ENCODE measurements around the gene REV3L.

Gene REV3L

GRCh38 chr6:111280445-111280955 lies 202.5 kb downstream of the REV3L start:
- Histone ChIP-seq H3K9me3 (ENCODE audit: control insufficient read depth, low read depth, low read length) (no peaks in the 10 kb centered on the region), H3K36me3 (ENCODE audit: control insufficient read depth, low read depth, low read length) (peaks cover 25% of the 10 kb centered on the region), H3K27me3 (ENCODE audit: control insufficient read depth, insufficient read depth, low read length) (no peaks in the 10 kb centered on the region), H3K27ac (ENCODE audit: low read length) (no peak overlapping the region), H3K4me1 (ENCODE audit: control insufficient read depth, low read depth, low read length) (no peaks in the 10 kb centered on the region), H3K9ac (ENCODE audit: low read length) (no peak overlapping the region), H3K4me3 (ENCODE audit: low read length) (no peak overlapping the region)

GRCh38 chr6:111278731-111279130 lies 204.3 kb downstream of the REV3L start:
- Histone ChIP-seq H3K9me3 (ENCODE audit: control insufficient read depth, low read depth, low read length) (no peaks in the 10 kb centered on the region), H3K36me3 (ENCODE audit: control insufficient read depth, low read depth, low read length) (peaks cover 25% of the 10 kb centered on the region), H3K9ac (ENCODE audit: low read length) (no peak overlapping the region), H3K4me3 (ENCODE audit: low read length) (no peak overlapping the region), H3K4me1 (ENCODE audit: control insufficient read depth, low read depth, low read length) (no peaks in the 10 kb centered on the region), H3K27ac (ENCODE audit: low read length) (no peak overlapping the region), H3K27me3 (ENCODE audit: control insufficient read depth, insufficient read depth, low read length) (no peaks in the 10 kb centered on the region)

GRCh38 chr6:111277819-111278218 lies 205.2 kb downstream of the REV3L start:
- no peak overlapping the region for H3K27ac ChIP-seq (ENCODE audit: low read length)
- H3K9ac ChIP-seq (ENCODE audit: low read length): no peak overlapping the region
- H3K36me3 ChIP-seq (ENCODE audit: control insufficient read depth, low read depth, low read length): peaks cover 25% of the 10 kb centered on the region
- H3K27me3 ChIP-seq (ENCODE audit: control insufficient read depth, insufficient read depth, low read length): no peaks in the 10 kb centered on the region
- H3K4me3 ChIP-seq (ENCODE audit: low read length): no peak overlapping the region
- no peaks in the 10 kb centered on the region for H3K9me3 ChIP-seq (ENCODE audit: control insufficient read depth, low read depth, low read length)
- H3K4me1 ChIP-seq (ENCODE audit: control insufficient read depth, low read depth, low read length): no peaks in the 10 kb centered on the region

GRCh38 chr6:111276736-111277135 lies 206.3 kb downstream of the REV3L start:
- Histone ChIP-seq H3K27ac (ENCODE audit: low read length) (no peak overlapping the region), H3K9me3 (ENCODE audit: control insufficient read depth, low read depth, low read length) (no peaks in the 10 kb centered on the region), H3K4me3 (ENCODE audit: low read length) (no peak overlapping the region), H3K4me1 (ENCODE audit: control insufficient read depth, low read depth, low read length) (no peaks in the 10 kb centered on the region), H3K36me3 (ENCODE audit: control insufficient read depth, low read depth, low read length) (peaks cover 25% of the 10 kb centered on the region), H3K27me3 (ENCODE audit: control insufficient read depth, insufficient read depth, low read length) (no peaks in the 10 kb centered on the region), H3K9ac (ENCODE audit: low read length) (no peak overlapping the region)

DNA sequence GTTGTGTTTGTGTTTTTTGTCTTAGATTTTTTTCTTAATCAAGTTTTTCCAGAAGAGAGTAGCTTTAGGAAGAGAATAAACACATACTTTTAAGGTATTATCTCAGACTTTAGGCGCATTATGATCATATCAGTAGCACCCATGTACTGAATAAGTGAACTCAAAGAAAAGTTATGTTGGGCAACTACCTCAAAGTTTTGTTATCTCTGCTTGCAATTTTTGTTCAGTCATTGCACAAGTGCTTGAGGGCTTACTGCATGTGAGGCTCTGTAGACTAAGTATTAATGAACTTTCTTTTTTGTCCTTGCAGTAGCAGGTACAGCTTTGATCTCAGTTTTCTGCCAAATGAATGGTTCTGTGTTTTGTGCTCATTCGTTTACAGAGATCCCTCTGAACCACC lies 206.7 kb downstream of the REV3L start:
- H3K36me3 ChIP-seq (ENCODE audit: control insufficient read depth, low read depth, low read length): peaks cover 25% of the 10 kb centered on the region
- H3K9me3 ChIP-seq (ENCODE audit: control insufficient read depth, low read depth, low read length): no peaks in the 10 kb centered on the region
- no peak overlapping the region for H3K4me3 ChIP-seq (ENCODE audit: low read length)

DNA sequence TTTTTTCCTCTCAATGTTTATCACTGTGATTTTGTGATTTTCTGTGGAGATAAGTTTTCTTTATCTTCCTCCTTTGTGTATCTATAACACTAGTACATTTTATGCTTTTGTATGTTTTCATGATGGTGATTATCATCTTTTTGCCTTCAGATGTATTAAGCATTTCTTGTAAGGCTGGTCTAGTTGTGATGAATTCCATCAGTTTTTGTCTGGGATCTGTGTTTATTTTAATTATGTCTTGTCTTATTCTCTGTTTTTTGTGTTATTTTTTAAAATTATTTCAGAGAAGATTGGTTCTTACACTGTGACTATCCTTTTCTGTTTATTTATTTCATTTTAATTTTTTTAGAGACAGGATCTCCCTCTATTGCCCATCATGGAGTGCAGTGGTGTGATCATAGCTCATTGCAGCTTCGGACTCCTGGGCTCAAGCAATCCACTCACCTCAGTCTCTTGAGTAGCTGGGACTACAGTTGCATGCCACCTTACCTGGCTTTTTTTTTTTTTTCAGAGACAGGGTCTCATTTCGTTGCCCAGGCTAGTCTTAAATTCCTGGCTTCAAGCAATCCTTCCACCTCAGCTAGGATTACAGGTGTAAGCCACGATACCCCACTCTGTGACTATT lies 208.3 kb downstream of the REV3L start:
- Histone ChIP-seq H3K36me3 (ENCODE audit: control insufficient read depth, low read depth, low read length) (peaks cover 20% of the 10 kb centered on the region), H3K9ac (ENCODE audit: low read length) (no peak overlapping the region)

More for the DNA sequence above, 206.7 kb downstream of the REV3L start:
- Histone ChIP-seq H3K27ac (ENCODE audit: low read length) (no peak overlapping the region), H3K4me1 (ENCODE audit: control insufficient read depth, low read depth, low read length) (no peaks in the 10 kb centered on the region), H3K9ac (ENCODE audit: low read length) (no peak overlapping the region), H3K27me3 (ENCODE audit: control insufficient read depth, insufficient read depth, low read length) (no peaks in the 10 kb centered on the region)

DNA sequence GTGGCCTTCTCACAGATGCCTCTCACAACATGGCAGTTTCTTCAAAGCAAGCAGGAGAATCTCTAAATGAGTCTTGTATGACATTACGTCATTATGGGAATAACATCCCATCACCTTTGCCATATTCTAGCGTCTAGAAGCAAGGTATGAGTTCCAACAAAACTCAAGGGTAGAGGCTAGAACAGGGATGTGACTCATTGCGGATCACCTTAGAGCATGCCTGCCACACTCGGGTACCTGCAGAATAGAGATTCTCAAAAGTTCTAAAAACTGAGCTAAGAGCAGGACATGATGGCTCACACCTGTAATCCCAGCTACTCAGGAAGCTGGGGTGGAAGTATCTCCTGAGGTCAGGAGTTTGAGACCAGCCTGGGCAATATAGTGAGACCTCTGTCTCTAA lies 212.9 kb downstream of the REV3L start:
- peaks cover 22% of the 10 kb centered on the region for H3K36me3 ChIP-seq (ENCODE audit: control insufficient read depth, low read depth, low read length)
- H3K9ac ChIP-seq (ENCODE audit: low read length): no peak overlapping the region
- H3K27ac ChIP-seq (ENCODE audit: low read length): no peak overlapping the region
- H3K4me1 ChIP-seq (ENCODE audit: control insufficient read depth, low read depth, low read length): no peaks in the 10 kb centered on the region
- no peaks in the 10 kb centered on the region for H3K27me3 ChIP-seq (ENCODE audit: control insufficient read depth, insufficient read depth, low read length)
- H3K4me3 ChIP-seq (ENCODE audit: low read length): no peak overlapping the region
- no peaks in the 10 kb centered on the region for H3K9me3 ChIP-seq (ENCODE audit: control insufficient read depth, low read depth, low read length)

More for the DNA sequence above, 208.3 kb downstream of the REV3L start:
- no peak overlapping the region for H3K27ac ChIP-seq (ENCODE audit: low read length)
- H3K4me3 ChIP-seq (ENCODE audit: low read length): no peak overlapping the region
- no peaks in the 10 kb centered on the region for H3K9me3 ChIP-seq (ENCODE audit: control insufficient read depth, low read depth, low read length)
- H3K27me3 ChIP-seq (ENCODE audit: control insufficient read depth, insufficient read depth, low read length): no peaks in the 10 kb centered on the region
- no peaks in the 10 kb centered on the region for H3K4me1 ChIP-seq (ENCODE audit: control insufficient read depth, low read depth, low read length)

GRCh38 chr6:111269401-111269970 lies 213.5 kb downstream of the REV3L start:
- Histone ChIP-seq H3K4me3 (ENCODE audit: low read length) (no peak overlapping the region), H3K27me3 (ENCODE audit: control insufficient read depth, insufficient read depth, low read length) (no peaks in the 10 kb centered on the region), H3K36me3 (ENCODE audit: control insufficient read depth, low read depth, low read length) (peaks cover 22% of the 10 kb centered on the region), H3K27ac (ENCODE audit: low read length) (no peak overlapping the region), H3K4me1 (ENCODE audit: control insufficient read depth, low read depth, low read length) (no peaks in the 10 kb centered on the region), H3K9ac (ENCODE audit: low read length) (no peak overlapping the region), H3K9me3 (ENCODE audit: control insufficient read depth, low read depth, low read length) (no peaks in the 10 kb centered on the region)

DNA sequence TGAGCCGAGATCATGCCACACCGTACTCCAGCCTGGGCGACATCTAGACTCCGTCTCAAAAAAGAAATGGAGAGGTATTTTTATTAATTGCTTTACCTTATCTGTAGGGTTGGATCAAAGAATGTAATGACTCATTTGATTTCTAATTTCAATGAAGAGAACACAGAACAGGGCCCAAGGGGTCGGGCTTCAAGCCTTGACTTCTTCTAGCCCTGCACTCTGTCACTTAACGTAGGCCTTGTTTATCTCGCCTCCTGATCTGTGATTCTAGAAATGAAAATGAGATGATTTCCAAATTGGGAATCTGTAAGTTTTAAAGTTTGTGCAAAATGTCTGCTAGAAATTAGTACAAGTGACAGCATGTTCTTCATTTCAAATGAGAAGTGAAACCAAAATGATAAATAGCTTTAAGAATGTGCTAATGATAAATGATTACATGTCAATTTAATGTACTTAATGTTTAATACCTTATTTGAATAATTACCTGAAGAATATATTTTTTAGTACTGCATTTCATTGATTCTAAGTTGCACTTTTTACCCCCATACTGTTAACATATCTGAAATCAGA lies 215.2 kb downstream of the REV3L start:
- Histone ChIP-seq H3K9me3 (ENCODE audit: control insufficient read depth, low read depth, low read length) (no peaks in the 10 kb centered on the region), H3K36me3 (ENCODE audit: control insufficient read depth, low read depth, low read length) (peaks cover 28% of the 10 kb centered on the region), H3K27ac (ENCODE audit: low read length) (no peak overlapping the region), H3K4me1 (ENCODE audit: control insufficient read depth, low read depth, low read length) (no peaks in the 10 kb centered on the region), H3K4me3 (ENCODE audit: low read length) (no peak overlapping the region), H3K27me3 (ENCODE audit: control insufficient read depth, insufficient read depth, low read length) (no peaks in the 10 kb centered on the region), H3K9ac (ENCODE audit: low read length) (no peak overlapping the region)

DNA sequence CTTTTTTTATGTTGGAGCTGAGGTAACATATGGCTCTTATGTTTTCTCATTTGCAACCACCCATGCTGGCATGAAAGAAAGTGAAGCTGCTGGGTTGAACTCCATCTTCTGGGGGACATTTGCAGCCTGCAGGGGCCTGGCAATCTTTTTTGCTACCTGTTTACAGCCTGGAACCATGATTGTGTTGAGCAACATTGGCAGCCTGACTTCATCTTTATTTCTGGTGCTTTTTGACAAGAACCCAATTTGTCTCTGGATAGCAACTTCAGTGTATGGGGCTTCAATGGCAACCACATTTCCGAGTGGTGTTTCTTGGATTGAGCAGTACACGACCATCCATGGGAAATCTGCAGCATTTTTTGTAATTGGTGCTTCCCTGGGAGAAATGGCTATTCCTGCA lies 216.7 kb downstream of the REV3L start:
- H3K27me3 ChIP-seq (ENCODE audit: control insufficient read depth, insufficient read depth, low read length): no peaks in the 10 kb centered on the region
- H3K9me3 ChIP-seq (ENCODE audit: control insufficient read depth, low read depth, low read length): no peaks in the 10 kb centered on the region
- no peak overlapping the region for H3K9ac ChIP-seq (ENCODE audit: low read length)
- H3K4me3 ChIP-seq (ENCODE audit: low read length): no peak overlapping the region
- H3K27ac ChIP-seq (ENCODE audit: low read length): no peak overlapping the region
- H3K4me1 ChIP-seq (ENCODE audit: control insufficient read depth, low read depth, low read length): no peaks in the 10 kb centered on the region
- H3K36me3 ChIP-seq (ENCODE audit: control insufficient read depth, low read depth, low read length): peaks cover 32% of the 10 kb centered on the region

- Histone ChIP-seq H3K36me3 (ENCODE audit: control insufficient read depth, low read depth, low read length) (peaks cover 32% of the 10 kb centered on the region), H3K9ac (ENCODE audit: low read length) (no peak overlapping the region), H3K27me3 (ENCODE audit: control insufficient read depth, insufficient read depth, low read length) (no peaks in the 10 kb centered on the region), H3K4me1 (ENCODE audit: control insufficient read depth, low read depth, low read length) (no peaks in the 10 kb centered on the region), H3K9me3 (ENCODE audit: control insufficient read depth, low read depth, low read length) (no peaks in the 10 kb centered on the region), H3K4me3 (ENCODE audit: low read length) (no peak overlapping the region), H3K27ac (ENCODE audit: low read length) (no peak overlapping the region)
Observed at GRCh38 chr6:111265842-111266241, 217.2 kb downstream of the REV3L start.

DNA sequence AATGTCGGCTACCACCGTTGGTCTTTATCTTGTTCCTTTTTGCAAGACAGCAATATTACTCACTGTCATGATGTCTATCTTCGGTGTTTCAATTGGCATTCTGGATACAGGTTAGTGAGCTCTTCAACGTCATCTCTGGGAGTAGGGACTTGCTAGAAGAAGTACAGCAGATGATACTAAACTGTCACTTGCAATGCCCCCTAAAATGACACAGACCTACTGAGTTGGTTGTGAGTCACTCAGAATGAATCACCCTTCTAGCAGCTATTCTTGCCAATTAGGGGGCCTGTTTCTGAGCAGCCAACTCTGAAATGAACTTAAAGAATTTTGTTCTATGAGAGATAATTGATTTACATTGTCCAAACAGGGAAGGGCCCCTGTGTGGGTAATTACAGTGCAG lies 219.2 kb downstream of the REV3L start:
- Histone ChIP-seq H3K9ac (ENCODE audit: low read length) (no peak overlapping the region), H3K36me3 (ENCODE audit: control insufficient read depth, low read depth, low read length) (peaks cover 25% of the 10 kb centered on the region), H3K4me1 (ENCODE audit: control insufficient read depth, low read depth, low read length) (no peaks in the 10 kb centered on the region), H3K4me3 (ENCODE audit: low read length) (no peak overlapping the region), H3K27me3 (ENCODE audit: control insufficient read depth, insufficient read depth, low read length) (no peaks in the 10 kb centered on the region), H3K9me3 (ENCODE audit: control insufficient read depth, low read depth, low read length) (no peaks in the 10 kb centered on the region), H3K27ac (ENCODE audit: low read length) (no peak overlapping the region)

Data from iPS-18a (cell line).